Jurkat, Clone E6-1 (cell line): ENCODE results near the gene DGKB.

Source experiments
- DNase-seq: peaks from one replicate; pipeline ENCODE4 v3.0.0-alpha.2; 2011; ENCODE audit warnings: low read depth, low spot score
- H3K4me3 ChIP-seq: 2 replicates; pipeline ENCODE4 v1.5.1; 2011; ENCODE audit warnings: mild to moderate bottlenecking, low read length, control low read depth, moderate library complexity

The DGKB gene

GRCh38 chr7:14769261-14769660 lies 133.3 kb downstream of the DGKB start:
- no peak for DNase-seq
- H3K4me3 ChIP-seq, result no peak overlapping the region

- no peak overlapping the region for H3K4me3 ChIP-seq
- no peak for DNase-seq
Measured at GRCh38 chr7:14767716-14768425, 134.7 kb downstream of the DGKB start.

GRCh38 chr7:14766747-14767146 lies 135.8 kb downstream of the DGKB start:
- no peak overlapping the region for H3K4me3 ChIP-seq

GRCh38 chr7:14765731-14766130 lies 136.8 kb downstream of the DGKB start:
- no peak overlapping the region for H3K4me3 ChIP-seq
- no peak for DNase-seq

More at GRCh38 chr7:14766747-14767146, 135.8 kb downstream of the DGKB start:
- DNase-seq, result no peak

GRCh38 chr7:14762561-14762960 lies 140.0 kb downstream of the DGKB start:
- DNase-seq, result no peak

GRCh38 chr7:14761510-14762296 lies 140.8 kb downstream of the DGKB start:
- no peak overlapping the region for H3K4me3 ChIP-seq
- DNase-seq, result no peak

More at GRCh38 chr7:14762561-14762960, 140.0 kb downstream of the DGKB start:
- H3K4me3 ChIP-seq, result no peak overlapping the region

- DNase-seq, result no peak
- no peak overlapping the region for H3K4me3 ChIP-seq
Measured at GRCh38 chr7:14760730-14761478, 141.6 kb downstream of the DGKB start.

- DNase-seq, result no peak
- no peak overlapping the region for H3K4me3 ChIP-seq
Measured at GRCh38 chr7:14759785-14760184, 142.8 kb downstream of the DGKB start.

GRCh38 chr7:14754631-14755030 lies 147.9 kb downstream of the DGKB start:
- DNase-seq, result no peak
- no peak overlapping the region for H3K4me3 ChIP-seq

GRCh38 chr7:14752301-14752700 lies 150.2 kb downstream of the DGKB start:
- DNase-seq, result no peak
- no peak overlapping the region for H3K4me3 ChIP-seq

GRCh38 chr7:14751461-14751860 lies 151.1 kb downstream of the DGKB start:
- no peak overlapping the region for H3K4me3 ChIP-seq
- no peak for DNase-seq

- DNase-seq, result no peak
- no peak overlapping the region for H3K4me3 ChIP-seq
Measured at GRCh38 chr7:14748461-14748860, 154.1 kb downstream of the DGKB start.

- H3K4me3 ChIP-seq, result no peak overlapping the region
- no peak for DNase-seq
Measured at GRCh38 chr7:14747701-14748100, 154.8 kb downstream of the DGKB start.

GRCh38 chr7:14745076-14745475 lies 157.5 kb downstream of the DGKB start:
- DNase-seq, result no peak
- no peak overlapping the region for H3K4me3 ChIP-seq

GRCh38 chr7:14740606-14741005 lies 161.9 kb downstream of the DGKB start:
- DNase-seq, result no peak
- H3K4me3 ChIP-seq, result no peak overlapping the region

GRCh38 chr7:14739841-14740185 lies 162.7 kb downstream of the DGKB start:
- no peak overlapping the region for H3K4me3 ChIP-seq
- DNase-seq, result no peak

- DNase-seq, result no peak
- no peak overlapping the region for H3K4me3 ChIP-seq
Measured at GRCh38 chr7:14739168-14739840, 163.2 kb downstream of the DGKB start.

GRCh38 chr7:14738086-14738485 lies 164.5 kb downstream of the DGKB start:
- H3K4me3 ChIP-seq, result no peak overlapping the region
- DNase-seq, result no peak

GRCh38 chr7:14734839-14735321 lies 167.7 kb downstream of the DGKB start:
- H3K4me3 ChIP-seq, result no peak overlapping the region
- no peak for DNase-seq
